A549 (cell line): Measurements from ENCODE around the gene CAPNS2. TPM values are rescaled to one million over a fixed set of nuclear protein-coding genes. Genes with fewer than 3 reads are reported as not detected.
A peak's percentile ranks its signal among the peaks of the same experiment; 100 is the strongest.

Experiments
- ATAC-seq, 2 experiments: fragments of 200-7000 bp in 1 of 2; fragments of >200 bp in 1 of 2; cut with Nextera tagmentation in 1 of 2; cut with Tn5 transposase in 1 of 2; 3 replicates each; pipeline versions ENCODE4 v1.8.0 to v1.9.1; 2018 to 2020; ENCODE audit warnings: mild to moderate bottlenecking in 1 of 2, moderate library complexity in 1 of 2
- CTCF ChIA-PET: fragments of 300-600 bp; sonication (Branson Sonifier 250); formaldehyde crosslinking; extraction: SDS; loops from one replicate; lab custom pipeline; 2021; ENCODE audit warnings: antibody characterized with exemption, inconsistent platforms; lab: Yijun Ruan, JAX
- POLR2A ChIA-PET: fragments of 350-600 bp; formaldehyde crosslinking; extraction: SDS; loops from one replicate; lab custom pipeline; 2021; ENCODE audit warnings: antibody characterized with exemption, inconsistent platforms; lab: Yijun Ruan, JAX
- DNase-seq, 2 experiments: peaks; one replicate each; pipeline versions ENCODE4 v3.0.0 to v3.0.0-alpha.2; 2011 to 2016; ENCODE audit warnings: low read depth in 1 of 2, low spot score in 1 of 2
- FAIRE-seq: peaks from 2 replicates; lab custom pipeline; 2011; peaks lifted over from hg19 to GRCh38; lab: Jason Lieb, UNC
- H3K27ac ChIP-seq, 2 experiments: fragments of >200 bp; sonication (Bioruptor Twin); formaldehyde crosslinking; 3 replicates each; pipeline ENCODE4 v1.5.1; 2016 to 2017
- H3K4me1 ChIP-seq: fragments of >200 bp; sonication (Bioruptor Twin); formaldehyde crosslinking; 3 replicates; pipeline ENCODE4 v1.6.1; 2016
- H3K4me2 ChIP-seq: fragments of >200 bp; sonication (Bioruptor Twin); formaldehyde crosslinking; 3 replicates; pipeline ENCODE4 v1.6.1; 2016
- H3K4me3 ChIP-seq: fragments of >200 bp; sonication (Bioruptor Twin); formaldehyde crosslinking; 3 replicates; pipeline ENCODE4 v1.5.1; 2016
- H3K9me3 ChIP-seq: fragments of >200 bp; sonication (Bioruptor Twin); formaldehyde crosslinking; 3 replicates; pipeline ENCODE4 v1.6.1; 2016
- BCL3 ChIP-seq: fragments of >200 bp; sonication (Bioruptor Twin); formaldehyde crosslinking; IDR thresholded peaks from 3 replicates; pipeline ENCODE4 v1.6.1; 2016
- CBX8 ChIP-seq: fragments of 200-600 bp; sonication (generic); IDR thresholded peaks from 2 replicates; pipeline ENCODE4 v1.6.1; 2016
- CEBPB ChIP-seq, 2 experiments: fragments of >200 bp in 1 of 2; sonication (Bioruptor Twin) in 1 of 2; formaldehyde crosslinking in 1 of 2; IDR thresholded peaks; 2 replicates each; pipeline ENCODE4 v1.6.1; 2012 to 2016
- CHD2 ChIP-seq: fragments of 150-350 bp; IDR thresholded peaks from 2 replicates; pipeline ENCODE4 v1.6.1; 2014; ENCODE audit warnings: low read length; ENCODE audit not compliant: partially characterized antibody
- CTCF ChIP-seq: fragments of >200 bp; sonication (Bioruptor Twin); formaldehyde crosslinking; IDR thresholded peaks from 3 replicates; pipeline ENCODE4 v1.5.1; 2016
- EHF ChIP-seq: fragments of 250-450 bp; sonication (Bioruptor Pico); IDR thresholded peaks from 2 replicates; pipeline ENCODE4 v1.5.0; 2020; ENCODE audit warnings: mild to moderate bottlenecking
- ELK1 ChIP-seq: fragments of 150-350 bp; IDR thresholded peaks from 2 replicates; pipeline ENCODE4 v1.6.1; 2014; ENCODE audit warnings: low read depth, mild to moderate bottlenecking, low read length
- FOSL2 ChIP-seq, 2 experiments: fragments of 450-650 bp in 1 of 2; fragments of >200 bp in 1 of 2; sonication (Bioruptor Twin) in 1 of 2; formaldehyde crosslinking; IDR thresholded peaks; 2 replicates each; pipeline versions ENCODE4 v1.5.0 to v1.6.1; 2016 to 2020; ENCODE audit warnings: mild to moderate bottlenecking in 1 of 2, moderate library complexity in 1 of 2
- FOXS1 ChIP-seq: fragments of 250-450 bp; sonication (Bioruptor Pico); IDR thresholded peaks from 2 replicates; pipeline ENCODE4 v1.5.0; 2020; ENCODE audit warnings: mild to moderate bottlenecking, moderate library complexity
- GATA3 ChIP-seq: IDR thresholded peaks from 2 replicates; pipeline ENCODE4 v1.6.1; 2012; ENCODE audit warnings: borderline replicate concordance
- HES2 ChIP-seq: fragments of >200 bp; sonication (Bioruptor Twin); formaldehyde crosslinking; IDR thresholded peaks from 2 replicates; pipeline ENCODE4 v1.6.1; 2016
- HEYL ChIP-seq: fragments of 250-450 bp; sonication (Bioruptor Pico); IDR thresholded peaks from 2 replicates; pipeline ENCODE4 v1.8.0; 2021; ENCODE audit warnings: mild to moderate bottlenecking, moderate library complexity
- JUNB ChIP-seq: fragments of >200 bp; sonication (Bioruptor Twin); formaldehyde crosslinking; IDR thresholded peaks from 2 replicates; pipeline ENCODE4 v1.6.1; 2016
- MAZ ChIP-seq: fragments of 150-350 bp; IDR thresholded peaks from 2 replicates; pipeline ENCODE4 v1.6.1; 2014; ENCODE audit warnings: antibody characterized with exemption, low read depth, low read length, borderline replicate concordance
- NFE2L2 ChIP-seq: fragments of 150-350 bp; conservative IDR thresholded peaks from 2 replicates; pipeline ENCODE4 v1.6.1; 2014; ENCODE audit warnings: low read length
- PHF8 ChIP-seq: fragments of 200-600 bp; sonication (generic); IDR thresholded peaks from 2 replicates; pipeline ENCODE4 v1.6.1; 2016; ENCODE audit warnings: low read depth, mild to moderate bottlenecking, antibody characterized with exemption, moderate library complexity, borderline replicate concordance
- POLR2AphosphoS2 ChIP-seq: conservative IDR thresholded peaks from 2 replicates; pipeline ENCODE4 v1.6.1; 2012; ENCODE audit warnings: low read length, improper control_type of control experiment, inconsistent platforms
- RARB ChIP-seq: fragments of 250-450 bp; sonication (Bioruptor Pico); IDR thresholded peaks from 2 replicates; pipeline ENCODE4 v1.8.0; 2021; ENCODE audit warnings: mild to moderate bottlenecking, moderate library complexity
- ZFP36 ChIP-seq: fragments of 450-650 bp; IDR thresholded peaks from 2 replicates; pipeline ENCODE4 v1.6.1; 2014; ENCODE audit warnings: borderline replicate concordance; ENCODE audit not compliant: partially characterized antibody
- ZSCAN20 ChIP-seq: fragments of 250-450 bp; sonication (Bioruptor Pico); IDR thresholded peaks from 2 replicates; pipeline ENCODE4 v1.8.0; 2022; ENCODE audit warnings: mild to moderate bottlenecking, moderate library complexity
- WGBS: methylation state at CpG from one replicate; pipeline ENCODE4 v1.1.6; 2017; ENCODE audit errors: missing lambda C conversion rate; 5-methylcytosine and 5-hydroxymethylcytosine counted together
- polyA plus RNA-seq, 4 experiments: library from polyadenylated mRNA; depleted of rRNA in 3 of 4; stranded (reverse); fragments of >200 nt; fragmentation: RNase III in 1 of 4; extraction: RNeasy Plus Mini Kit Qiagen cat#74134 plus additional on column Dnase treatment in 1 of 4; gene quantifications; 2 replicates in 3 of 4; 3 replicates in 1 of 4; pipeline ENCODE4 v1.2.3, GENCODE V29; 2011 to 2017

Gene CAPNS2
- polyA plus RNA-seq, 2 of the 4 experiments (the other 2 are of a cell fraction): not detected

GRCh38 chr16:55569025-55569424 is 2.5 kb downstream of the CAPNS2 start (continued):
- TF ChIP-seq EHF: no peak
- TF ChIP-seq ZSCAN20 (CRISPR knock-in tag): no peak
- TF ChIP-seq HES2: no peak
- TF ChIP-seq CHD2: no peak

GRCh38 chr16:55570159-55570558 is 3.7 kb downstream of the CAPNS2 start:
- CTCF ChIA-PET: no interaction called here
- Histone ChIP-seq H3K4me3 (no peak overlapping the region), H3K4me1 (no peaks in the 10 kb centered on the region)
- ATAC-seq: no peak
- TF ChIP-seq JUNB (no peak), RARB (no peak), HES2 (no peak), BCL3 (no peak), NFE2L2 (no peak), CTCF (no peak), FOSL2 (IDR thresholded peaks at IDR 0.05) (no peak), FOSL2 (CRISPR knock-in tag; IDR thresholded peaks at IDR 0.05) (no peak), MAZ (no peak), ZSCAN20 (CRISPR knock-in tag) (no peak), FOXS1 (no peak), PHF8 (no peak), ZFP36 (no peak), CBX8 (no peak), GATA3 (no peak)
- TF ChIP-seq, all 56 proteins: peak for 0
- FAIRE-seq (no peak), DNase-seq (no peak)
- no peak overlapping the region for H3K4me2 ChIP-seq
- no peak overlapping the region for H3K27ac ChIP-seq
- POLR2A ChIA-PET: no interaction called here
- WGBS: 66% methylated on average over 5 of the region's 5 CpGs
- H3K9me3 ChIP-seq: no peaks in the 10 kb centered on the region

GRCh38 chr16:55571191-55571897 is 4.9 kb downstream of the CAPNS2 start:
- POLR2A ChIA-PET: no interaction called here
- TF ChIP-seq ELK1 (no peak), POLR2AphosphoS2 (no peak), HEYL (CRISPR knock-in tag) (no peak), CEBPB (IDR thresholded peaks at IDR 0.05) (peak in 1 of 2 experiments; percentile 18; a peak in 1 of 4 replicates)
- CTCF ChIA-PET: interaction anchor here (1.2 kb wide), 1 partner anchor 106 kb away, joined by 6 read pairs; no protein-coding TSS in a partner anchor
- Histone ChIP-seq H3K9me3 (no peaks in the 10 kb centered on the region), H3K4me1 (no peaks in the 10 kb centered on the region), H3K4me3 (no peak overlapping the region), H3K27ac (no peak overlapping the region), H3K4me2 (no peak overlapping the region)
- FAIRE-seq (no peak), ATAC-seq (no peak), DNase-seq (no peak)
- WGBS: 63% methylated on average over 1 of the region's 1 CpG
